Keratinocyte (primary cell): ENCODE data around the gene TSEN34. TPM values are rescaled to one million over a fixed set of nuclear protein-coding genes. Genes with fewer than 3 reads are reported as not detected.

Experiments used
- DNase-seq: peaks from one replicate; pipeline ENCODE4 v3.0.0-alpha.2; 2011; ENCODE audit warnings: low read depth, missing footprints, low spot score
- FAIRE-seq: peaks from 2 replicates; lab custom pipeline; 2011; peaks lifted over from hg19 to GRCh38; lab: Jason Lieb, UNC
- H2AFZ ChIP-seq: 2 replicates; pipeline ENCODE4 v1.6.0; 2012; ENCODE audit warnings: low read length, control low read depth, inconsistent platforms; ENCODE audit not compliant: control insufficient read depth
- H3K27ac ChIP-seq: 2 replicates; pipeline ENCODE4 v1.5.1; 2011; ENCODE audit warnings: low read length; ENCODE audit not compliant: control insufficient read depth, insufficient read depth
- H3K27me3 ChIP-seq: 3 replicates; pipeline ENCODE4 v1.6.0; 2011; ENCODE audit warnings: low read length; ENCODE audit not compliant: control insufficient read depth, insufficient read depth; ENCODE audit errors: extremely low read depth
- H3K36me3 ChIP-seq, 2 experiments: 2 replicates in 1 of 2; 3 replicates in 1 of 2; pipeline ENCODE4 v1.5.1; 2011; ENCODE audit warnings: low read length in 2 of 2, mild to moderate bottlenecking in 1 of 2; ENCODE audit not compliant: control insufficient read depth in 2 of 2, insufficient read depth in 2 of 2; ENCODE audit errors: extremely low read depth in 1 of 2
- H3K4me1 ChIP-seq: 3 replicates; pipeline ENCODE4 v1.5.1; 2011; ENCODE audit warnings: low read length; ENCODE audit not compliant: control insufficient read depth, insufficient read depth; ENCODE audit errors: extremely low read depth
- H3K4me2 ChIP-seq: 3 replicates; pipeline ENCODE4 v1.6.0; 2011; ENCODE audit warnings: low read depth, low read length; ENCODE audit not compliant: control insufficient read depth, insufficient read depth; ENCODE audit errors: extremely low read depth
- H3K4me3 ChIP-seq, 3 experiments: fragments of 200-600 bp in 1 of 3; sonication (generic) in 1 of 3; 2 replicates in 2 of 3; 3 replicates in 1 of 3; pipeline ENCODE4 v1.5.1; 2011 to 2016; ENCODE audit warnings: low read length in 3 of 3, mild to moderate bottlenecking in 3 of 3, control low read depth in 2 of 3, inconsistent platforms in 1 of 3, low read depth in 1 of 3, mixed read lengths in 1 of 3, mixed run types in 1 of 3, moderate library complexity in 1 of 3; ENCODE audit not compliant: control insufficient read depth in 2 of 3, insufficient read depth in 2 of 3; ENCODE audit errors: extremely low read depth in 1 of 3
- H3K79me2 ChIP-seq: 2 replicates; pipeline ENCODE4 v1.6.0; 2012; ENCODE audit warnings: low read length; ENCODE audit not compliant: control insufficient read depth, insufficient read depth
- H3K9ac ChIP-seq: 3 replicates; pipeline ENCODE4 v1.6.0; 2011; ENCODE audit warnings: low read length; ENCODE audit not compliant: control insufficient read depth, insufficient read depth; ENCODE audit errors: extremely low read depth
- H3K9me1 ChIP-seq: 3 replicates; pipeline ENCODE4 v1.6.0; 2011; ENCODE audit warnings: low read length; ENCODE audit not compliant: control insufficient read depth, insufficient read depth; ENCODE audit errors: extremely low read depth
- H3K9me3 ChIP-seq: 2 replicates; pipeline ENCODE4 v1.5.1; 2012; ENCODE audit warnings: low read depth, low read length; ENCODE audit not compliant: control insufficient read depth
- H4K20me1 ChIP-seq: 3 replicates; pipeline ENCODE4 v1.6.0; 2011; ENCODE audit warnings: low read length; ENCODE audit not compliant: control insufficient read depth, insufficient read depth; ENCODE audit errors: extremely low read depth
- CTCF ChIP-seq, 3 experiments: IDR thresholded peaks in 1 of 3; conservative IDR thresholded peaks in 1 of 3; optimal IDR thresholded peaks in 1 of 3; 2 replicates in 2 of 3; 3 replicates in 1 of 3; pipeline versions ENCODE3 to v1.5.1; 2011; ENCODE audit warnings: low read length in 3 of 3, mild to moderate bottlenecking in 3 of 3, moderate library complexity in 2 of 3, control low read depth in 1 of 3, inconsistent platforms in 1 of 3; ENCODE audit not compliant: insufficient read depth in 2 of 3; ENCODE audit errors: extremely low read depth in 1 of 3
- EZH2 ChIP-seq: IDR thresholded peaks from one replicate; pipeline ENCODE4 v1.6.1; 2012; ENCODE audit warnings: inconsistent platforms, mild to moderate bottlenecking, low read length, moderate library complexity
- dilution Hi-C: fragments of 300-500 bp; cut with MboI; formaldehyde crosslinking; loops from one replicate; pipeline ENCODE4 v1.7.0; 2020; ENCODE audit warnings: low sequenced_read_pairs; ENCODE audit not compliant: extremely low pct_ligation_motif_present
- polyA plus RNA-seq, 5 experiments: library from polyadenylated mRNA; depleted of rRNA in 3 of 5; stranded (reverse) in 3 of 5; stranded (forward) in 1 of 5; unstranded in 1 of 5; fragments of >200 nt; gene quantifications; 1 replicate in 1 of 5; 2 replicates in 3 of 5; 3 replicates in 1 of 5; pipeline versions ENCODE4 v1.2.1 to v1.2.3, GENCODE V29; 2011 to 2012; ENCODE audit warnings: missing spikeins in 2 of 5, low read depth in 1 of 5, low replicate concordance in 1 of 5

TSEN34 gene
- polyA plus RNA-seq, 1 donor (not counting 4 experiments of a cell fraction or from before 2014, with no cell fraction given): 36.5 TPM

GRCh38 chr19:54149021-54149812 is 41.9 kb upstream of the TSEN34 start:
- no peak overlapping the region for H3K9ac ChIP-seq
- H3K4me1 ChIP-seq: no peaks in the 10 kb centered on the region
- H3K9me1 ChIP-seq: no peaks in the 10 kb centered on the region
- dilution Hi-C loops: no loop called here
- no peaks in the 10 kb centered on the region for H3K79me2 ChIP-seq
- H3K36me3 ChIP-seq: peaks cover 50 to 63% of the 10 kb centered on the region in 2 experiments
- DNase-seq (no peak), FAIRE-seq (no peak)
- H4K20me1 ChIP-seq: peaks cover 4% of the 10 kb centered on the region
- no peaks in the 10 kb centered on the region for H3K27me3 ChIP-seq
- H3K9me3 ChIP-seq: no peaks in the 10 kb centered on the region
- no peak overlapping the region for H3K4me3 ChIP-seq
- H3K4me2 ChIP-seq: no peak overlapping the region
- H3K27ac ChIP-seq: no peak overlapping the region
- H2AFZ ChIP-seq: no peak overlapping the region
- TF ChIP-seq EZH2 (no peak), CTCF (optimal IDR thresholded peaks at IDR 0.05 in 1 of 3, IDR thresholded peaks at IDR 0.05 in 1 of 3, conservative IDR thresholded peaks at IDR 0.05 in 1 of 3; ENCODE audit: extremely low read depth in 1 of 3, insufficient read depth in 2 of 3, low read length in 3 of 3) (no peak)

- no peak for TF ChIP-seq EZH2
- no peak for TF ChIP-seq CTCF (optimal IDR thresholded peaks at IDR 0.05 in 1 of 3, IDR thresholded peaks at IDR 0.05 in 1 of 3, conservative IDR thresholded peaks at IDR 0.05 in 1 of 3; ENCODE audit: extremely low read depth in 1 of 3, insufficient read depth in 2 of 3, low read length in 3 of 3)
- no peaks in the 10 kb centered on the region for H3K9me3 ChIP-seq
- peaks cover 44 to 59% of the 10 kb centered on the region in 2 experiments for H3K36me3 ChIP-seq
- H3K27me3 ChIP-seq: no peaks in the 10 kb centered on the region
- no peaks in the 10 kb centered on the region for H3K9me1 ChIP-seq
- no peak overlapping the region for H3K4me2 ChIP-seq
- no peak overlapping the region for H2AFZ ChIP-seq
- no peak overlapping the region for H3K4me3 ChIP-seq
- H3K9ac ChIP-seq: no peak overlapping the region
- H4K20me1 ChIP-seq: peaks cover 9% of the 10 kb centered on the region
- DNase-seq: no peak
- H3K27ac ChIP-seq: no peak overlapping the region
- dilution Hi-C loops: no loop called here
- no peak for FAIRE-seq
- H3K79me2 ChIP-seq: no peaks in the 10 kb centered on the region
- H3K4me1 ChIP-seq: no peaks in the 10 kb centered on the region
These were observed 39.6 kb upstream of the TSEN34 start for GRCh38 chr19:54151362-54152035.
